Neural cell (in vitro differentiated cells): ENCODE measurements around the gene MYOCOS.

Experiments used
- EP300 ChIP-seq: fragments of 450-650 bp; conservative IDR thresholded peaks from 2 replicates; pipeline ENCODE4 v1.6.1; 2014; ENCODE audit warnings: antibody characterized with exemption, mild to moderate bottlenecking, moderate library complexity; ENCODE audit not compliant: poor library complexity, severe bottlenecking
- EZH2 ChIP-seq: fragments of 200-600, 300-800 bp; shearing (Covaris generic), sonication (generic); IDR thresholded peaks from 2 replicates; pipeline ENCODE4 v1.6.1; 2014; ENCODE audit warnings: antibody characterized with exemption, low read length, borderline replicate concordance, mild to moderate bottlenecking; ENCODE audit not compliant: insufficient read depth, poor library complexity, severe bottlenecking
- POLR2AphosphoS5 ChIP-seq: IDR thresholded peaks from 2 replicates; pipeline ENCODE4 v1.6.1; 2012
- RAD21 ChIP-seq: fragments of 450-650 bp; conservative IDR thresholded peaks from 2 replicates; pipeline ENCODE4 v1.6.1; 2014; ENCODE audit warnings: antibody characterized with exemption, mild to moderate bottlenecking, moderate library complexity
- SMC3 ChIP-seq: fragments of 450-650 bp; conservative IDR thresholded peaks from 2 replicates; pipeline ENCODE4 v1.6.1; 2014; ENCODE audit warnings: antibody characterized with exemption, mild to moderate bottlenecking, moderate library complexity; ENCODE audit not compliant: poor library complexity
- TAF1 ChIP-seq: IDR thresholded peaks from 2 replicates; pipeline ENCODE4 v1.6.1; 2012; ENCODE audit warnings: low read depth
- TF ChIP-seq, protein P1 (sequence below): fragments of 450-650 bp; IDR thresholded peaks from 2 replicates; pipeline ENCODE4 v1.5.1; 2014; ENCODE audit warnings: antibody characterized with exemption, mild to moderate bottlenecking, moderate library complexity; ENCODE audit not compliant: poor library complexity, severe bottlenecking
- TF ChIP-seq, protein P2 (sequence below): IDR thresholded peaks from 2 replicates; pipeline ENCODE4 v1.6.1; 2012; ENCODE audit warnings: borderline replicate concordance

DNA sequence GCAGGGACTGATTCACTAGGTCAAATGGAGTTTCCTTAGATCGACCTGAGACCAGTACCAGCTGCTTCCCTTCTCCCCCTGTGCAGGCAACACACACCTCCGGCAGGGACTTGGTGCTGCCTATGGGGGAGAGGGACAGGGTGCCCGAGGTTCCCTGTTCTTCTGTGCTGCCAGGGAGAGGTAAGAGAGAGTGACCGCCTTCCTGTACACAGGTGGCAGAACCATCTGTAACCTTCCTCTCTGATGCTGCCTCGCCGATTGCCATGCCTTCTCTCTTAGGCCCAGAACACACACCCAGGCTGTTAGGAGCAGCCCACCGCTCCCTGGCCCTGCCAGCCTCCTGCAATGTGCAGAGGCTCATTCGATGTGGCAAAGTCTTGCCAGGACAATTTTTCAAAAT lies 21.1 kb downstream of the MYOCOS start:
- TF ChIP-seq, protein P1, sequence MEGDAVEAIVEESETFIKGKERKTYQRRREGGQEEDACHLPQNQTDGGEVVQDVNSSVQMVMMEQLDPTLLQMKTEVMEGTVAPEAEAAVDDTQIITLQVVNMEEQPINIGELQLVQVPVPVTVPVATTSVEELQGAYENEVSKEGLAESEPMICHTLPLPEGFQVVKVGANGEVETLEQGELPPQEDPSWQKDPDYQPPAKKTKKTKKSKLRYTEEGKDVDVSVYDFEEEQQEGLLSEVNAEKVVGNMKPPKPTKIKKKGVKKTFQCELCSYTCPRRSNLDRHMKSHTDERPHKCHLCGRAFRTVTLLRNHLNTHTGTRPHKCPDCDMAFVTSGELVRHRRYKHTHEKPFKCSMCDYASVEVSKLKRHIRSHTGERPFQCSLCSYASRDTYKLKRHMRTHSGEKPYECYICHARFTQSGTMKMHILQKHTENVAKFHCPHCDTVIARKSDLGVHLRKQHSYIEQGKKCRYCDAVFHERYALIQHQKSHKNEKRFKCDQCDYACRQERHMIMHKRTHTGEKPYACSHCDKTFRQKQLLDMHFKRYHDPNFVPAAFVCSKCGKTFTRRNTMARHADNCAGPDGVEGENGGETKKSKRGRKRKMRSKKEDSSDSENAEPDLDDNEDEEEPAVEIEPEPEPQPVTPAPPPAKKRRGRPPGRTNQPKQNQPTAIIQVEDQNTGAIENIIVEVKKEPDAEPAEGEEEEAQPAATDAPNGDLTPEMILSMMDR, result no peak
- TF ChIP-seq EP300 (no peak), SMC3 (no peak), RAD21 (no peak), POLR2AphosphoS5 (no peak), EZH2 (no peak), TAF1 (no peak)
- TF ChIP-seq, protein P2, sequence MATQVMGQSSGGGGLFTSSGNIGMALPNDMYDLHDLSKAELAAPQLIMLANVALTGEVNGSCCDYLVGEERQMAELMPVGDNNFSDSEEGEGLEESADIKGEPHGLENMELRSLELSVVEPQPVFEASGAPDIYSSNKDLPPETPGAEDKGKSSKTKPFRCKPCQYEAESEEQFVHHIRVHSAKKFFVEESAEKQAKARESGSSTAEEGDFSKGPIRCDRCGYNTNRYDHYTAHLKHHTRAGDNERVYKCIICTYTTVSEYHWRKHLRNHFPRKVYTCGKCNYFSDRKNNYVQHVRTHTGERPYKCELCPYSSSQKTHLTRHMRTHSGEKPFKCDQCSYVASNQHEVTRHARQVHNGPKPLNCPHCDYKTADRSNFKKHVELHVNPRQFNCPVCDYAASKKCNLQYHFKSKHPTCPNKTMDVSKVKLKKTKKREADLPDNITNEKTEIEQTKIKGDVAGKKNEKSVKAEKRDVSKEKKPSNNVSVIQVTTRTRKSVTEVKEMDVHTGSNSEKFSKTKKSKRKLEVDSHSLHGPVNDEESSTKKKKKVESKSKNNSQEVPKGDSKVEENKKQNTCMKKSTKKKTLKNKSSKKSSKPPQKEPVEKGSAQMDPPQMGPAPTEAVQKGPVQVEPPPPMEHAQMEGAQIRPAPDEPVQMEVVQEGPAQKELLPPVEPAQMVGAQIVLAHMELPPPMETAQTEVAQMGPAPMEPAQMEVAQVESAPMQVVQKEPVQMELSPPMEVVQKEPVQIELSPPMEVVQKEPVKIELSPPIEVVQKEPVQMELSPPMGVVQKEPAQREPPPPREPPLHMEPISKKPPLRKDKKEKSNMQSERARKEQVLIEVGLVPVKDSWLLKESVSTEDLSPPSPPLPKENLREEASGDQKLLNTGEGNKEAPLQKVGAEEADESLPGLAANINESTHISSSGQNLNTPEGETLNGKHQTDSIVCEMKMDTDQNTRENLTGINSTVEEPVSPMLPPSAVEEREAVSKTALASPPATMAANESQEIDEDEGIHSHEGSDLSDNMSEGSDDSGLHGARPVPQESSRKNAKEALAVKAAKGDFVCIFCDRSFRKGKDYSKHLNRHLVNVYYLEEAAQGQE, result no peak
